ENCODE measurements around the gene VAMP2. TPM values are rescaled to one million over a fixed set of nuclear protein-coding genes. Genes with fewer than 3 reads are reported as not detected.

The VAMP2 gene
- total and polyA plus RNA-seq, 2 donors (not counting 1 experiment from before 2014, with no cell fraction given), result 162 to 209 TPM

GRCh38 chr17:8119581-8120519 lies 42.9 kb downstream of the VAMP2 start:
- peaks cover 0 to 73% (median 45%) of the 10 kb centered on the region in 4 experiments for H3K27me3 ChIP-seq (replicated peaks in 1 of 4; ENCODE audit: control extremely low read depth in 1 of 4, control insufficient read depth in 3 of 4, insufficient read depth in 4 of 4, low read length in 3 of 4)
- H3K27ac ChIP-seq (ENCODE audit: low read length in 2 of 2), result peak overlapping the region in 1 of 2 donors; percentile 34
- H3K36me3 ChIP-seq (replicated peaks in 1 of 2; ENCODE audit: control extremely low read depth in 1 of 2, control insufficient read depth in 1 of 2, extremely low read depth in 1 of 2, insufficient read depth in 2 of 2, low read length in 1 of 2), result no peaks in the 10 kb centered on the region
- H2AFZ ChIP-seq (ENCODE audit: insufficient read depth, low read depth, low read length, poor library complexity, severe bottlenecking), result no peak overlapping the region
- Mint-ChIP-seq H3K27ac (peak overlapping the region; percentile 97), H3K4me1 (peaks cover 65% of the 10 kb centered on the region), H3K4me3 (peak overlapping the region; percentile 94), H3K9me3 (ENCODE audit: insufficient read depth) (no peaks in the 10 kb centered on the region), H3K27me3 (peaks cover 58% of the 10 kb centered on the region)
- H3K4me3 ChIP-seq (ENCODE audit: control extremely low read depth in 1 of 5, extremely low read depth in 1 of 5, insufficient read depth in 1 of 5, low read depth in 2 of 5, low read length in 4 of 5), result peak overlapping the region; percentile 66 to 85 (median 70)
- intact Hi-C loops (cut with micrococcal nuclease), result loop anchor here (1.0 to 5.0 kb wide), 8 partner anchors 18 to 181 kb away; no protein-coding TSS in a partner anchor
- WGBS (ENCODE audit: insufficient coverage), result 2% methylated on average over 17 of the region's 28 CpGs
- CTCF ChIA-PET, result interaction anchor here (0.7 to 20.5 kb wide), 31 partner anchors 8 to 297 kb away, joined by 3 to 360 read pairs (median 8); partner anchors contain the start of genes AURKB, BORCS6, CTC1 and PER1
- no peaks in the 10 kb centered on the region for H3K79me2 ChIP-seq (ENCODE audit: control insufficient read depth, insufficient read depth, low read length)
- peak overlapping the region; percentile 91 for H3K4me2 ChIP-seq (replicated peaks; ENCODE audit: low read depth, low read length, poor library complexity, severe bottlenecking)
- DNase-seq (peak; percentile 95), ATAC-seq (ENCODE audit: low read depth) (peak; percentile 48)
- peaks cover 0 to 25% (median 0%) of the 10 kb centered on the region in 3 donors for H3K9me3 ChIP-seq (ENCODE audit: control extremely low read depth in 1 of 3, control insufficient read depth in 2 of 3, insufficient read depth in 1 of 3, low read length in 2 of 3)
- H3K9ac ChIP-seq (ENCODE audit: low read length), result peak overlapping the region; percentile 72
- H4K20me1 ChIP-seq (ENCODE audit: control insufficient read depth, insufficient read depth, low read length, poor library complexity, severe bottlenecking), result peaks cover 30% of the 10 kb centered on the region
- no peak for TF ChIP-seq EZH2 (IDR thresholded peaks at IDR 0.05; ENCODE audit: borderline replicate concordance, insufficient read depth, low read depth, low read length, poor library complexity, severe bottlenecking)
- TF ChIP-seq CTCF (IDR thresholded peaks at IDR 0.05), result no peak
- POLR2A ChIA-PET, result interaction anchor here (0.6 to 3.1 kb wide), 16 partner anchors 18 to 570 kb away, joined by 3 to 23 read pairs (median 6); partner anchors contain the start of genes CTC1 and VAMP2
- peaks cover 61 to 69% of the 10 kb centered on the region in 2 donors for H3K4me1 ChIP-seq (ENCODE audit: control insufficient read depth in 2 of 2, insufficient read depth in 2 of 2, low read length in 2 of 2)

Measured in B cell (primary cell).